Vagina (tissue), 2 donors: Measurements from ENCODE around the gene NPC2.

Source experiments
- POLR2A ChIP-seq, 2 donors: fragments of 450-650 bp; IDR thresholded peaks; one replicate each; pipeline ENCODE4 v1.6.1; 2017; ENCODE audit warnings: antibody characterized with exemption in 2 of 2, mild to moderate bottlenecking in 2 of 2, moderate library complexity in 2 of 2
- TF ChIP-seq, protein P1 (sequence below), 3 experiments: fragments of 450-650 bp in 2 of 3; fragments of 200-600 bp in 1 of 3; sonication (generic) in 1 of 3; IDR thresholded peaks; one replicate each; pipeline ENCODE4 v1.5.1; 2017 to 2019; ENCODE audit warnings: antibody characterized with exemption in 3 of 3, mild to moderate bottlenecking in 2 of 3, moderate library complexity in 2 of 3

DNA sequence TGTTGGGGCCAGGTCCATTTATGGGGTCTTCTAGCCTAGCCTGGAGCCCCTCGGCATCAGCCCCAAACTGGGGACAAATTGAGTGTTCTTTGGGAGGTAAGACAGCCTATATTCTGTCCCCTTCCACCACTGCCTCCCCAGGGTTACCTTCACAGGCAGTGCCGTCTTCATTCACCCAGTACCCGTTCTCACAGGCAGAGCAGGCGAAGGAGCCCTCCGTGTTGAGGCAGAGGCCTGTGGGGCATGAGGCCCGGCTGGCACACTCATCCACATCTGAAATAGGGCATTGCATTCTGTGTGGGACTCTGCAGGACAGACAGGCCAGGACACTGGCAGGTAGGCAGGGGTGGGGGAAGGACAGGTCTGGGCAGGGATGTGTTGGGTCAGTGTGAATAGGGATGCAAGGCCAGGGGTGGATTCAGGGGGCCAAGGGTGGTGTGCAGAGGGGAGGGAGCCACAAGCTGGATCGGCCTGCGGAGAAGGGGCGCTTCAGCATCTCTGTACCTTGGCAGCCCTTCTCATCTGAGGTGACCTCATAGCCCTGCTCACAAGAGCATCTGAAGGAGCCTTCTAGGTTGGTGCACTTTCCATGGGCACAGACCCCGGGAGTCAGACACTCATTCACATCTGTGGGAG is 16.6 kb upstream of the NPC2 start:
- no peak for TF ChIP-seq POLR2A (IDR thresholded peaks at IDR 0.05)
- TF ChIP-seq, protein P1, sequence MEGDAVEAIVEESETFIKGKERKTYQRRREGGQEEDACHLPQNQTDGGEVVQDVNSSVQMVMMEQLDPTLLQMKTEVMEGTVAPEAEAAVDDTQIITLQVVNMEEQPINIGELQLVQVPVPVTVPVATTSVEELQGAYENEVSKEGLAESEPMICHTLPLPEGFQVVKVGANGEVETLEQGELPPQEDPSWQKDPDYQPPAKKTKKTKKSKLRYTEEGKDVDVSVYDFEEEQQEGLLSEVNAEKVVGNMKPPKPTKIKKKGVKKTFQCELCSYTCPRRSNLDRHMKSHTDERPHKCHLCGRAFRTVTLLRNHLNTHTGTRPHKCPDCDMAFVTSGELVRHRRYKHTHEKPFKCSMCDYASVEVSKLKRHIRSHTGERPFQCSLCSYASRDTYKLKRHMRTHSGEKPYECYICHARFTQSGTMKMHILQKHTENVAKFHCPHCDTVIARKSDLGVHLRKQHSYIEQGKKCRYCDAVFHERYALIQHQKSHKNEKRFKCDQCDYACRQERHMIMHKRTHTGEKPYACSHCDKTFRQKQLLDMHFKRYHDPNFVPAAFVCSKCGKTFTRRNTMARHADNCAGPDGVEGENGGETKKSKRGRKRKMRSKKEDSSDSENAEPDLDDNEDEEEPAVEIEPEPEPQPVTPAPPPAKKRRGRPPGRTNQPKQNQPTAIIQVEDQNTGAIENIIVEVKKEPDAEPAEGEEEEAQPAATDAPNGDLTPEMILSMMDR (IDR thresholded peaks at IDR 0.05) = no peak
